Lung (tissue), 12 donors: ENCODE measurements around the gene SEC61A1. TPM values are rescaled to one million over a fixed set of nuclear protein-coding genes. Genes with fewer than 3 reads are reported as not detected.
A peak's percentile ranks its signal among the peaks of the same experiment; 100 is the strongest.

Experiments
- ATAC-seq: fragments of 200-7000 bp; cut with Tn5 transposase; one replicate; pipeline ENCODE4 v1.9.1; 2020; ENCODE audit warnings: moderate number of reproducible peaks; ENCODE audit not compliant: insufficient read depth, low FRiP score
- DNase-seq, 3 donors: peaks; one replicate each; pipeline ENCODE4 v3.0.0-alpha.2; 2013 to 2017
- H3K27ac ChIP-seq, 2 donors: one replicate each; pipeline ENCODE4 v1.5.1; 2013; ENCODE audit warnings: mild to moderate bottlenecking in 2 of 2, moderate library complexity in 2 of 2, control low read depth in 1 of 2, inconsistent platforms in 1 of 2, low read depth in 1 of 2, low read length in 1 of 2
- H3K27me3 ChIP-seq, 3 donors: one replicate each; pipeline ENCODE4 v1.5.1; 2013; ENCODE audit warnings: low read length in 2 of 3; ENCODE audit not compliant: control insufficient read depth in 3 of 3, insufficient read depth in 3 of 3
- H3K36me3 ChIP-seq, 4 donors: one replicate each; pipeline ENCODE4 v1.5.1; 2013; ENCODE audit warnings: low read length in 4 of 4, mild to moderate bottlenecking in 1 of 4, moderate library complexity in 1 of 4; ENCODE audit not compliant: control insufficient read depth in 4 of 4, insufficient read depth in 4 of 4
- H3K4me1 ChIP-seq, 5 donors: one replicate each; pipeline ENCODE4 v1.5.1; 2013; ENCODE audit warnings: low read length in 5 of 5, mild to moderate bottlenecking in 2 of 5, moderate library complexity in 1 of 5; ENCODE audit not compliant: control insufficient read depth in 5 of 5, insufficient read depth in 5 of 5
- H3K4me3 ChIP-seq: one replicate; pipeline ENCODE4 v1.5.1; 2013; ENCODE audit warnings: mild to moderate bottlenecking, control low read depth, moderate library complexity
- H3K9ac ChIP-seq, 2 donors: one replicate each; pipeline ENCODE4 v1.5.1; 2013; ENCODE audit warnings: low read length in 2 of 2, control low read depth in 1 of 2; ENCODE audit not compliant: insufficient read depth in 1 of 2
- H3K9me3 ChIP-seq, 4 donors: one replicate each; pipeline ENCODE4 v1.5.1; 2013; ENCODE audit warnings: low read length in 3 of 4, mild to moderate bottlenecking in 1 of 4, moderate library complexity in 1 of 4; ENCODE audit not compliant: control insufficient read depth in 4 of 4, insufficient read depth in 3 of 4
- CTCF ChIP-seq: IDR thresholded peaks from 2 replicates; pipeline ENCODE4 v1.5.1; 2012; ENCODE audit warnings: mild to moderate bottlenecking; ENCODE audit errors: control extremely low read depth, extremely low read depth
- WGBS, 2 donors: extraction: QIAGEN DNeasy Blood & Tissue Kit; methylation state at CpG; one replicate each; pipeline ENCODE4 v1.1.7; 2013; 5-methylcytosine and 5-hydroxymethylcytosine counted together
- polyA plus RNA-seq, 2 donors: library from polyadenylated mRNA; stranded (reverse); fragments of 200-250 nt; gene quantifications; one replicate each; pipeline ENCODE4 v1.2.1, GENCODE V29; 2013
- total RNA-seq, 2 donors: library from RNA; depleted of rRNA in 1 of 2; stranded (reverse); fragments of >200 nt in 1 of 2; gene quantifications; one replicate each; pipeline ENCODE4 v1.2.1, GENCODE V29; 2014 to 2021
- donor health status: control.
- donor health status: control.
- donor health status: Bipolar disorder and iron deficiency.
- donor health status: healthy.
- donor health status: DM: yes; HTN: yes; CAD: no.

Gene SEC61A1
- total and polyA plus RNA-seq, 4 donors = 137 to 270 (median 173) TPM

GRCh38 chr3:128067489-128067888, 15.3 kb downstream of the SEC61A1 start:
- H3K36me3 ChIP-seq = peaks cover 58 to 76% (median 62%) of the 10 kb centered on the region in 4 donors
- WGBS, 2 donors = 70% methylated on average over 7 of the region's 7 CpGs
- TF ChIP-seq CTCF = no peak
- H3K4me3 ChIP-seq = no peak overlapping the region
- H3K27ac ChIP-seq = no peak overlapping the region
- ATAC-seq (no peak), DNase-seq (no peak)
- no peaks in the 10 kb centered on the region for H3K9me3 ChIP-seq
- no peak overlapping the region for H3K9ac ChIP-seq
- no peaks in the 10 kb centered on the region for H3K4me1 ChIP-seq
- H3K27me3 ChIP-seq = no peaks in the 10 kb centered on the region

- no peak for TF ChIP-seq CTCF
- peaks cover 55 to 77% (median 62%) of the 10 kb centered on the region in 4 donors for H3K36me3 ChIP-seq
Observed at GRCh38 chr3:128068156-128068620, 16.0 kb downstream of the SEC61A1 start.

GRCh38 chr3:128069271-128069670, 17.0 kb downstream of the SEC61A1 start:
- WGBS, 2 donors = 94 to 98% methylated on average over 15 of the region's 15 CpGs
- Histone ChIP-seq H3K4me3 (no peak overlapping the region), H3K9ac (no peak overlapping the region), H3K36me3 (peaks cover 47 to 74% (median 56%) of the 10 kb centered on the region in 4 donors), H3K4me1 (peaks cover 0 to 8% (median 0%) of the 10 kb centered on the region in 5 donors), H3K27me3 (no peaks in the 10 kb centered on the region), H3K27ac (no peak overlapping the region), H3K9me3 (no peaks in the 10 kb centered on the region)
- no peak for DNase-seq
- no peak for TF ChIP-seq CTCF
- no peak for ATAC-seq

More at GRCh38 chr3:128068156-128068620, 16.0 kb downstream of the SEC61A1 start:
- Histone ChIP-seq H3K9ac (no peak overlapping the region), H3K4me3 (no peak overlapping the region), H3K27me3 (no peaks in the 10 kb centered on the region), H3K27ac (no peak overlapping the region), H3K9me3 (no peaks in the 10 kb centered on the region), H3K4me1 (peaks cover 0 to 3% (median 0%) of the 10 kb centered on the region in 5 donors)
- DNase-seq = peak in 2 of 3 donors; percentile 23 to 24
- 91 to 94% methylated on average over 8 of the region's 8 CpGs for WGBS, 2 donors
- no peak for ATAC-seq
